GM20000 (cell line): ENCODE data around the gene CFAP52.
A peak's percentile ranks its signal among the peaks of the same experiment; 100 is the strongest.

Experiments used
- DNase-seq: peaks from one replicate; pipeline ENCODE4 v3.0.0; 2012; ENCODE audit warnings: low spot score
- CTCF ChIP-seq: IDR thresholded peaks from 2 replicates; pipeline ENCODE4 v1.5.1; 2012; ENCODE audit warnings: mild to moderate bottlenecking, control low read depth; ENCODE audit errors: extremely low read depth, missing control alignments

Gene CFAP52

GRCh38 chr17:9576521-9577372 lies at the start of gene CFAP52:
Gene CFAP52, plus strand, starts transcription at chr17:9576642. Its CDS starts 54 bp downstream, at chr17:9576696.
- peak; percentile 82 for DNase-seq
- peak; percentile 55 for TF ChIP-seq CTCF

- DNase-seq, result no peak
- no peak for TF ChIP-seq CTCF
Measured at GRCh38 chr17:9527788-9528187, 48.7 kb upstream of the CFAP52 start.

GRCh38 chr17:9529033-9529700 lies 47.3 kb upstream of the CFAP52 start:
- TF ChIP-seq CTCF, result peak; percentile 6
- peak; percentile 22 for DNase-seq

- no peak for DNase-seq
- TF ChIP-seq CTCF, result no peak
Measured at GRCh38 chr17:9531034-9531433, 45.4 kb upstream of the CFAP52 start.

- DNase-seq, result no peak
- no peak for TF ChIP-seq CTCF
Measured at GRCh38 chr17:9532715-9533114, 43.7 kb upstream of the CFAP52 start.

- no peak for TF ChIP-seq CTCF
Measured at GRCh38 chr17:9533441-9533840, 43.0 kb upstream of the CFAP52 start.

GRCh38 chr17:9536061-9536460 lies 40.4 kb upstream of the CFAP52 start:
- TF ChIP-seq CTCF, result no peak
- no peak for DNase-seq

More at GRCh38 chr17:9533441-9533840, 43.0 kb upstream of the CFAP52 start:
- DNase-seq, result no peak
